Activated naive CD4-positive, alpha-beta T cell treated with anti-CD3 and anti-CD28 coated beads, Interleukin-2, amount 10 ng/mL, durations not matched to agents 7 days and 5 days (primary cell): ENCODE data around the gene KAZN.
"Not testable (repeated sequence)": the region's sequence is repeated elsewhere in the genome, so short reads cannot be mapped to it uniquely, and the experiment has no call there.

ENCODE experiments used
- CTCF ChIA-PET: fragments of 350-600 bp; sonication (Branson Sonifier 250); formaldehyde crosslinking; loops from one replicate; lab custom pipeline; 2021; ENCODE audit warnings: antibody characterized with exemption; lab: Charles Lee
- DNase-seq: peaks from one replicate; pipeline ENCODE4 v3.0.0-alpha.2; 2020
- H3K27ac Mint-ChIP-seq: one replicate; pipeline ENCODE4 v1.8.0; 2021; ENCODE audit warnings: mild to moderate bottlenecking, moderate library complexity, mixed read lengths
- H3K27me3 Mint-ChIP-seq: one replicate; pipeline ENCODE4 v1.8.0; 2021; ENCODE audit warnings: mild to moderate bottlenecking, mixed read lengths
- H3K36me3 Mint-ChIP-seq: one replicate; pipeline ENCODE4 v1.8.0; 2021; ENCODE audit warnings: mixed read lengths
- H3K4me1 Mint-ChIP-seq: one replicate; pipeline ENCODE4 v1.8.0; 2021; ENCODE audit warnings: mixed read lengths
- H3K4me3 Mint-ChIP-seq: one replicate; pipeline ENCODE4 v1.8.0; 2021; ENCODE audit warnings: mild to moderate bottlenecking, moderate library complexity, mixed read lengths
- H3K9me3 Mint-ChIP-seq: one replicate; pipeline ENCODE4 v1.8.0; 2021; ENCODE audit warnings: mixed read lengths

KAZN gene

GRCh38 chr1:15124362-15125100 lies 526.0 kb downstream of the KAZN start:
- no peak for DNase-seq
- H3K9me3 Mint-ChIP-seq: no peaks in the 10 kb centered on the region
- H3K27me3 Mint-ChIP-seq: peaks cover 12% of the 10 kb centered on the region
- H3K4me3 Mint-ChIP-seq: no peak overlapping the region
- no peaks in the 10 kb centered on the region for H3K4me1 Mint-ChIP-seq
- CTCF ChIA-PET: no interaction called here
- no peak overlapping the region for H3K27ac Mint-ChIP-seq
- no peaks in the 10 kb centered on the region for H3K36me3 Mint-ChIP-seq

DNA sequence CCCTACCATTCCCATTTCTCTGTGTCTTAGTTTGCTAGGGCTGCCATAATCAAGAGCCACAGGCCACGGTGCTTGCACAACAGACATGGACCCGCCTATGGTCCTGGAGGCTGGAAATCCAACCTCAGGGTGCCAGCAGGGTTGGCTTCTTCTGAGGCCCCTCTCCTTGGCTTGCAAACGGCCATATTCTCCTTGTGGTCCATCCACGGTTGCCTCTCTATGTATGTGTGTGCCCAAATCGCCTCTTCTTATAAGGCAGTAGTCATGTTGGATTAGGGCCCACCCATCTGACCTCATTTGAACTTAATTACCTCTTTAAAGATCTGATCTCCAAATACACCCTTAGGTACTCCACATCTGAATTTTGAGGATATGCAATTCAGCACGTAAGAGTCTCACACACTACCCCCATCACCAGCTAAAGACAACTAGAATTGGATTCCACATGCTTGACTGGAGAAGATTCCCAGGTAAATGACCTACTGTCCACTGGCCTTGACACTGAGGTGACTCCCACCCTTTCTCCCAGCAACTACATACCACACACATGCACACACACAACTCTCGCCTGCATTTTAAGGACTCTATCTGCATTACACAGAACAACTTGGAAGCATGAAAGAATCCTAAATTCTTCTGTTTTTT lies 526.7 kb downstream of the KAZN start:
- no peaks in the 10 kb centered on the region for H3K9me3 Mint-ChIP-seq
- no peak for DNase-seq
- H3K27ac Mint-ChIP-seq: no peak overlapping the region
- H3K36me3 Mint-ChIP-seq: no peaks in the 10 kb centered on the region
- CTCF ChIA-PET: interaction anchor here (1.0 to 4.3 kb wide), 2 partner anchors 12 to 179 kb away, joined by 4 to 50 read pairs; no protein-coding TSS in a partner anchor
- H3K4me3 Mint-ChIP-seq: no peak overlapping the region
- H3K27me3 Mint-ChIP-seq: peaks cover 15% of the 10 kb centered on the region
- no peaks in the 10 kb centered on the region for H3K4me1 Mint-ChIP-seq

- Mint-ChIP-seq H3K4me1 (no peaks in the 10 kb centered on the region), H3K27ac (no peak overlapping the region), H3K27me3 (peaks cover 24% of the 10 kb centered on the region), H3K9me3 (no peaks in the 10 kb centered on the region), H3K4me3 (no peak overlapping the region), H3K36me3 (no peaks in the 10 kb centered on the region)
- CTCF ChIA-PET: interaction anchor here (0.6 to 4.9 kb wide), 24 partner anchors 9 to 181 kb away, joined by 3 to 92 read pairs (median 4); partner anchors contain the start of gene TMEM51
- no peak for DNase-seq
Measured at GRCh38 chr1:15128077-15128476, 529.6 kb downstream of the KAZN start.

- H3K27me3 Mint-ChIP-seq: peaks cover 29% of the 10 kb centered on the region
- peak; percentile 80 for DNase-seq
- CTCF ChIA-PET: interaction anchor here (0.6 to 4.9 kb wide), 26 partner anchors 9 to 180 kb away, joined by 3 to 92 read pairs (median 4); partner anchors contain the start of gene TMEM51
- H3K27ac Mint-ChIP-seq: no peak overlapping the region
- no peak overlapping the region for H3K4me3 Mint-ChIP-seq
- H3K9me3 Mint-ChIP-seq: no peaks in the 10 kb centered on the region
- H3K36me3 Mint-ChIP-seq: no peaks in the 10 kb centered on the region
- H3K4me1 Mint-ChIP-seq: no peaks in the 10 kb centered on the region
Measured at GRCh38 chr1:15128520-15129313, 530.2 kb downstream of the KAZN start.

DNA sequence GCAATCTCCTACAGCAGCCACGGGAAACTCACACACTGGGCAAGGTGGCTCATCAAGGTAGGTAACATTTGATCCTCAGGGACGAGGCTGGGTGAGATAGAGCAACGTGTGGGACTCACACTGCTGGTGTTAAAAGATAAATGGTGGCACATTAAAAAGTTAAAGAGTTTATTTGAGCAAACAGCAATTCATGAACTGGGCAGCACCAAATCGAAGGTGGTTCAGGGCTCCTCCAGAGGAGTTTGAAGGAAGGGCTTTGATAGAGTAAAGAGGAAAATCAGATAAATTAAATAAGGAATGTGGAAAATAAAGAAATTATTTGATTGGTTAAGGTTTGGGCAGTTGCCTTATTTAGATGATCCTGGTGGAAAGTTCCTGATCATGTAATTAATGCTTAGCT lies 531.5 kb downstream of the KAZN start:
- Mint-ChIP-seq H3K4me3 (no peak overlapping the region), H3K4me1 (no peaks in the 10 kb centered on the region), H3K9me3 (no peaks in the 10 kb centered on the region), H3K27ac (no peak overlapping the region), H3K36me3 (no peaks in the 10 kb centered on the region), H3K27me3 (peaks cover 41% of the 10 kb centered on the region)
- CTCF ChIA-PET: interaction anchor here (0.9 to 4.9 kb wide), 7 partner anchors 8 to 193 kb away, joined by 3 to 92 read pairs (median 14); partner anchors contain the start of gene TMEM51
- no peak for DNase-seq

- Mint-ChIP-seq H3K27me3 (peaks cover 47% of the 10 kb centered on the region), H3K4me1 (no peaks in the 10 kb centered on the region), H3K36me3 (no peaks in the 10 kb centered on the region), H3K9me3 (no peaks in the 10 kb centered on the region), H3K27ac (no peak overlapping the region), H3K4me3 (no peak overlapping the region)
- CTCF ChIA-PET: interaction anchor here (0.9 to 4.9 kb wide), 3 partner anchors 13 to 193 kb away, joined by 3 to 92 read pairs (median 4); no protein-coding TSS in a partner anchor
- no peak for DNase-seq
Measured at GRCh38 chr1:15130607-15131006, 532.1 kb downstream of the KAZN start.

- no peaks in the 10 kb centered on the region for H3K9me3 Mint-ChIP-seq
- no peak overlapping the region for H3K27ac Mint-ChIP-seq
- no peak overlapping the region for H3K4me3 Mint-ChIP-seq
- H3K4me1 Mint-ChIP-seq: no peaks in the 10 kb centered on the region
- CTCF ChIA-PET: interaction anchor here (1.4 kb wide), 1 partner anchor 11 kb away, joined by 3 read pairs; no protein-coding TSS in a partner anchor
- DNase-seq: no peak
- H3K27me3 Mint-ChIP-seq: peaks cover 67% of the 10 kb centered on the region
- H3K36me3 Mint-ChIP-seq: no peaks in the 10 kb centered on the region
Measured at GRCh38 chr1:15132965-15133364, 534.5 kb downstream of the KAZN start.

DNA sequence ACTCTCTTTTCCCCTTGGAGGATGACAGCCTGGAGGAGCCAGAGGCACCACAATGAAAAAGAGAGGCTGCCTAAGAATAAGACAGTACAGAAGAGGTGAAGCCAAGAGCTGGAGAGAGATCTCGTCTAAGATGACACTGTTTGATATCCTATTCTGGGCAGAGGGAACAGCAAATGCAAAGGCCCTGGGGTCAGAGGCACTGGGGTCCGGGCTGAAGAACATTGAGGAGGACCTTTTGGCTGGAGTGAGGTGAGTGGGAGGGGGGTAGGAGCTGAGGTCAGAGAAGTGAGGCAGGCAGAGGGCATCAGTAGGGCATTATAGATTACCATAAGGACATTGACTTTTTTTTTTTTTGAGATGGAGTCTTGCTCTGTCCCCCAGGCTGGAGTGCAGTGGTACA lies 535.8 kb downstream of the KAZN start:
- no peak overlapping the region for H3K4me3 Mint-ChIP-seq
- no peaks in the 10 kb centered on the region for H3K36me3 Mint-ChIP-seq
- no peaks in the 10 kb centered on the region for H3K4me1 Mint-ChIP-seq
- peaks cover 69% of the 10 kb centered on the region for H3K27me3 Mint-ChIP-seq
- no peak for DNase-seq
- no peaks in the 10 kb centered on the region for H3K9me3 Mint-ChIP-seq
- CTCF ChIA-PET: interaction anchor here (0.6 to 1.4 kb wide), 2 partner anchors 9 to 47 kb away, joined by 3 read pairs; no protein-coding TSS in a partner anchor
- no peak overlapping the region for H3K27ac Mint-ChIP-seq

DNA sequence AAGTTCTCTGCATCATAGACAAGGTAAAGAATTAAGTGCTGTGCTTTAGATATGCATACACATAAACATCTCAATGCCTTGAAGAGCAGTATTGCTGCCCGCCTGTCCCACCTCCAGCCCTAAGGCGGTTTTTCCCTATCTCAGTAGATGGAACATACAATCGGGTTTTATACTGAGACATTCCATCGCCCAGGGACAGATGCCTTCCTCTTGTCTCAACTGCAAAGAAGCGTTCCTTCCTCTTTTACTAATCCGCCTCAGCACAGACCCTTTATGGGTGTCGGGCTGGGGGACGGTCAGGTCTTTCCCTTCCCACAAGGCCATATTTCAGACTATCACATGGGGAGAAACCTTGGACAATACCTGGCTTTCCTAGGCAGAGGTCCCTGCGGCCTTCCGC lies 537.1 kb downstream of the KAZN start:
- H3K4me1 Mint-ChIP-seq, CTCF ChIA-PET, H3K9me3 Mint-ChIP-seq, DNase-seq, H3K36me3 Mint-ChIP-seq, H3K4me3 Mint-ChIP-seq: not testable (repeated sequence)
- H3K27me3 Mint-ChIP-seq: peaks cover 77% of the 10 kb centered on the region
- H3K27ac Mint-ChIP-seq: peak overlapping the region; percentile 25

DNA sequence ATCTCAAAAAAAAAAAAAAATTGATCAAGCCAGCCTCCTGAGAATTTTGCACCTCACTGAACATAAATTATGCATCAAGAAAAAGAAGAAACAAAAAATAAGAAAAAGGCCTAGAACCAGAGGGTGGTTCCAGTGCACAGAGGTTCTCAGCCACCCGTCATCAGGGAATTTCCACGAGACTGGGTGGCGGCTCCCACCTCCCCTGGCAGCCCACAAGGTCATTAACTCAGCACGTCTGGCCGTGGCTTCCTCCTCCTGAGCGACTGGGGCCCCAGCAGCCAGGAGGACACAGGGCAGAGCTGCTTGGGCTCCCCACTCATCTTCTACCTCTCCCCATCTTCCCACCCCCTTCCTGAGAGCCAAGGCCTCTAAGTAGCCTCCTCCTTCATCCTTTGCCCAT lies 539.3 kb downstream of the KAZN start:
- H3K27ac Mint-ChIP-seq: no peak overlapping the region
- CTCF ChIA-PET: interaction anchor here (1.2 to 2.3 kb wide), 2 partner anchors 9 to 12 kb away, joined by 4 to 14 read pairs; no protein-coding TSS in a partner anchor
- peaks cover 86% of the 10 kb centered on the region for H3K27me3 Mint-ChIP-seq
- H3K4me1 Mint-ChIP-seq: no peaks in the 10 kb centered on the region
- H3K9me3 Mint-ChIP-seq: no peaks in the 10 kb centered on the region
- no peak overlapping the region for H3K4me3 Mint-ChIP-seq
- H3K36me3 Mint-ChIP-seq: no peaks in the 10 kb centered on the region
- DNase-seq: no peak

GRCh38 chr1:15139654-15140350 lies 541.3 kb downstream of the KAZN start:
- Mint-ChIP-seq H3K4me1 (no peaks in the 10 kb centered on the region), H3K36me3 (no peaks in the 10 kb centered on the region), H3K9me3 (no peaks in the 10 kb centered on the region), H3K4me3 (no peak overlapping the region), H3K27ac (no peak overlapping the region), H3K27me3 (peaks cover 87% of the 10 kb centered on the region)
- CTCF ChIA-PET: interaction anchor here (1.1 to 1.3 kb wide), 2 partner anchors 12 to 82 kb away, joined by 3 to 5 read pairs; no protein-coding TSS in a partner anchor
- no peak for DNase-seq

DNA sequence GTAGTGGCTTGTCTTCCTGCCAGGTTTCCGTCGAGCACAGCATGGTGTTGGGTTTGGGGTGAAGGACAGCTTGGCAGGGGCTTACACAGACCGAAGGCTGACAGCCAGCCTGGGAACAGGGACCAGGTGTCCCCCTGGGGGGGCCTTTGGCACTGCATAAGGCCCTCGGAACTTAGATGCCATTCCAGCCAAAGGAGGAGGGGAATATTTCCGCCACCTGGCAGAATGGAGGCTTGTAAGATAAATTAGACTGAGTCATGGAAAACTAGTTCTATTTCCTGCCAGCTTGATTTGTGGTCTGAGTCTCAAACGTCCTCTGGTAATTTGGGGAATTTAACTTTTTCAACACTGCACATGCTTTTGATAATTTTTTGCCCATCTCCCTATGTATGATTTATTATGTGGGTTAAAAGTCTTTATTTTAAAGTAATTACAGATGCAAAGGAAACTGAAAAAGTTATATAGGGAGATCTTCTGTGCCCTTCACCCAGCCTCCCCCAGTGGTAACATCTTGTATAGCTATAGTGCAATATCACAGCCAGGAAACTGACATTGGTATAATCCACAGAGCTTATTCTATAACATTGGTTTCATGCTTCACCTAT lies 543.6 kb downstream of the KAZN start:
- Mint-ChIP-seq H3K4me1 (no peaks in the 10 kb centered on the region), H3K36me3 (no peaks in the 10 kb centered on the region), H3K27me3 (peaks cover 87% of the 10 kb centered on the region), H3K9me3 (no peaks in the 10 kb centered on the region), H3K27ac (no peak overlapping the region), H3K4me3 (no peak overlapping the region)
- CTCF ChIA-PET: interaction anchor here (2.9 kb wide), 1 partner anchor 14 kb away, joined by 9 read pairs; no protein-coding TSS in a partner anchor
- DNase-seq: no peak

- no peak for DNase-seq
- H3K27ac Mint-ChIP-seq: no peak overlapping the region
- peaks cover 86% of the 10 kb centered on the region for H3K27me3 Mint-ChIP-seq
- no peak overlapping the region for H3K4me3 Mint-ChIP-seq
- H3K4me1 Mint-ChIP-seq: no peaks in the 10 kb centered on the region
- H3K9me3 Mint-ChIP-seq: no peaks in the 10 kb centered on the region
- H3K36me3 Mint-ChIP-seq: no peaks in the 10 kb centered on the region
- CTCF ChIA-PET: no interaction called here
Measured at GRCh38 chr1:15145327-15145726, 546.8 kb downstream of the KAZN start.
